ENCODE results near the gene WDR5.

Gene WDR5

DNA sequence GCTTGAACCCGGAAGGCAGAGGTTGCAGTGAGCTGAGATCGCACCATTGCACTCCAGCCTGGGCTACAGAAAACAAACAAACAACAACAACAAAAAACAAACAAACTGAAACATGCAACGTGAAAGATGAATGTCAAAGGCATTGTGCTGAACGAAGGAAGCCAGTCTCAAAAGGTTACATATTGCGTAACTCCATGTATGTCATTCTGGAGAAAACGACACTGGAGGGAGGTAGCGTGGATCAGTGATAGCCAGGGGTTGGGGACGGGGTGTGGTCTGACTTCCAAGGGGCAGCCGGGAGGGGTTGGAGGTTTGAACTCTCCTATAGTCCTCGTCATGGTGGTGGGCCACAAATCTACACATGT is 12.1 kb upstream of the WDR5 start:
- Histone ChIP-seq H2AFZ (ENCODE audit: low read length) (no peak overlapping the region), H3K9ac (ENCODE audit: low read length) (no peak overlapping the region), H3K9me2 (replicated peaks; ENCODE audit: insufficient read depth, low read length) (no peaks in the 10 kb centered on the region), H3K4me2 (ENCODE audit: low read depth, low read length) (no peak overlapping the region), H3K27me3 (replicated peaks; ENCODE audit: insufficient read depth, low read length) (peaks cover 71% of the 10 kb centered on the region), H3K9me3 (replicated peaks; ENCODE audit: insufficient read depth, low read length) (no peaks in the 10 kb centered on the region), H3K36me3 (replicated peaks; ENCODE audit: insufficient read depth, low read length) (no peaks in the 10 kb centered on the region), H3K4me1 (ENCODE audit: low read length) (no peaks in the 10 kb centered on the region), H4K20me1 (ENCODE audit: insufficient read depth, low read length) (no peaks in the 10 kb centered on the region), H3K79me2 (ENCODE audit: low read length) (no peaks in the 10 kb centered on the region), H3K27ac (ENCODE audit: low read length) (no peak overlapping the region), H3F3A (ENCODE audit: insufficient read depth, low read length) (no peaks in the 10 kb centered on the region), H3K4me3 (ENCODE audit: low read length) (no peak overlapping the region)
- TF ChIP-seq CTCF (IDR thresholded peaks at IDR 0.05; ENCODE audit: low read length) (no peak), EZH2phosphoT487 (IDR thresholded peaks at IDR 0.05; ENCODE audit: low read length) (no peak), EZH2 (optimal IDR thresholded peaks at IDR 0.05; ENCODE audit: low read depth, low read length) (no peak)
- no peak for DNase-seq

DNA sequence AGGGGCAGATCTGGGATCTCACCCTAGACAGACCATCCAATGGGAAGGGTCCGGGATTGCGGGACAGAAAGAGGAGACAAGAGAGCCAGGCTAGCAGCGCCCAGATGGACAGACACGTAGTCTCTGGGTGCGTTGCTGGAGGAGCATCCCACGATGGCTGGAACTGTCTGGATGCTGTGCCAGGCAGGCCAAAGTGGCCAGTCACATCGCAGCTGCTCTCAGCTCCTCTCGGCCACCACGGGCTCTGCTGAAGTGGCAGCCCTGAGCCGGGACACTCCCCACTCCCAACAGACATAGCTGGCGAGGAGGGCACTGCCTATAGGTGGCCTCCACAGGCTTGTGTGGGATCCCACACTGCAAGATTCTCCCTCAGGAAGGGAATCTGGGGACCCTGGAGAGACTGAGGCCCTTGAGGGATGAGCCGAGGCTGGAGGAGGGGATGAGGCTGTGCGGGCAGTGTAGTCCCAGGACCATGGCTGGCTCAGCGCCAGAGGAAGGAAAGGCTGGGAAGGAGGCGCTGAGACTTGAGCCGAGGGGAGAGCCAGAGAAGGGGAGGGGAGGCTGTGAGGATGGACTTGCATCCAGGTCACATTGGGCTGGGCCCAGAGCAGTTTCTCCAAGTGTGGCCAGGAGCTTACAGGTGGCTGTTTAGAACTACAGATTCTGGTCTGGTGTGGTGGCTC is 10.3 kb upstream of the WDR5 start:
- TF ChIP-seq EZH2 (optimal IDR thresholded peaks at IDR 0.05; ENCODE audit: low read depth, low read length) (no peak), CTCF (IDR thresholded peaks at IDR 0.05; ENCODE audit: low read length) (no peak), EZH2phosphoT487 (IDR thresholded peaks at IDR 0.05; ENCODE audit: low read length) (no peak)
- Histone ChIP-seq H3K79me2 (ENCODE audit: low read length) (no peaks in the 10 kb centered on the region), H3K4me2 (ENCODE audit: low read depth, low read length) (no peak overlapping the region), H3K27ac (ENCODE audit: low read length) (no peak overlapping the region), H2AFZ (ENCODE audit: low read length) (no peak overlapping the region), H3K27me3 (replicated peaks; ENCODE audit: insufficient read depth, low read length) (peaks cover 71% of the 10 kb centered on the region), H3K4me3 (ENCODE audit: low read length) (no peak overlapping the region), H3K4me1 (ENCODE audit: low read length) (no peaks in the 10 kb centered on the region), H3K9ac (ENCODE audit: low read length) (no peak overlapping the region), H3F3A (ENCODE audit: insufficient read depth, low read length) (no peaks in the 10 kb centered on the region), H3K9me2 (replicated peaks; ENCODE audit: insufficient read depth, low read length) (no peaks in the 10 kb centered on the region), H4K20me1 (ENCODE audit: insufficient read depth, low read length) (no peaks in the 10 kb centered on the region), H3K36me3 (replicated peaks; ENCODE audit: insufficient read depth, low read length) (no peaks in the 10 kb centered on the region), H3K9me3 (replicated peaks; ENCODE audit: insufficient read depth, low read length) (no peaks in the 10 kb centered on the region)
- no peak for DNase-seq

- DNase-seq = no peak
- Histone ChIP-seq H3K4me3 (ENCODE audit: low read length) (no peak overlapping the region), H3K9ac (ENCODE audit: low read length) (no peak overlapping the region), H3K4me1 (ENCODE audit: low read length) (no peaks in the 10 kb centered on the region), H3K27ac (ENCODE audit: low read length) (no peak overlapping the region), H3K27me3 (replicated peaks; ENCODE audit: insufficient read depth, low read length) (peaks cover 67% of the 10 kb centered on the region), H3K36me3 (replicated peaks; ENCODE audit: insufficient read depth, low read length) (no peaks in the 10 kb centered on the region), H3K9me2 (replicated peaks; ENCODE audit: insufficient read depth, low read length) (no peaks in the 10 kb centered on the region), H2AFZ (ENCODE audit: low read length) (no peak overlapping the region), H3K9me3 (replicated peaks; ENCODE audit: insufficient read depth, low read length) (no peaks in the 10 kb centered on the region), H3K79me2 (ENCODE audit: low read length) (no peaks in the 10 kb centered on the region), H3K4me2 (ENCODE audit: low read depth, low read length) (no peak overlapping the region), H3F3A (ENCODE audit: insufficient read depth, low read length) (no peaks in the 10 kb centered on the region), H4K20me1 (ENCODE audit: insufficient read depth, low read length) (no peaks in the 10 kb centered on the region)
- TF ChIP-seq CTCF (IDR thresholded peaks at IDR 0.05; ENCODE audit: low read length) (no peak), EZH2phosphoT487 (IDR thresholded peaks at IDR 0.05; ENCODE audit: low read length) (no peak), EZH2 (optimal IDR thresholded peaks at IDR 0.05; ENCODE audit: low read depth, low read length) (no peak)
Observed at GRCh38 chr9:134126373-134126772, 9.5 kb upstream of the WDR5 start.
